Measurements from ENCODE around the gene SMG7.

DNA sequence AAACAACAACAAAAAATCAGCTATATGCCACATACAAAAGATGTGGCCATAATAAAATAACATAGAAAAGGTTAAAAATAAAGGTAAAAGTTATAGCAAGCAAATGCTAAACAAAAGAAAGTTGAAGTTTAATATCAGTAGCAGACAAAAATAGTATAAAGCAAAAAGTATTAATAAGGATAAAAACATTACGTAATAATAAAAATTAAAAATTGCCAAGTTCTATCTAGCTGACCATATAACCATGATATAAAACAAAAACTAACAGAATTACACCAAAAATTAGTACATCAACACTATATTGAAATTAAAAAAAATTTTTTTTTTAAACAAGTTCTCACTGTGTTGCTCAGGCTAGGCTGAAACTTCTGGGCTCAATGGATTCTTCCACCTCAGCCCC lies 15.5 kb upstream of the SMG7 start:
- TF ChIP-seq POLR2AphosphoS5 (IDR thresholded peaks at IDR 0.05) = no peak
- TF ChIP-seq EZH2 (IDR thresholded peaks at IDR 0.05; ENCODE audit: borderline replicate concordance, insufficient read depth, low read length, poor library complexity, severe bottlenecking) = no peak
- TF ChIP-seq EP300 (conservative IDR thresholded peaks at IDR 0.05; ENCODE audit: poor library complexity, severe bottlenecking) = no peak
- TF ChIP-seq, protein P1, sequence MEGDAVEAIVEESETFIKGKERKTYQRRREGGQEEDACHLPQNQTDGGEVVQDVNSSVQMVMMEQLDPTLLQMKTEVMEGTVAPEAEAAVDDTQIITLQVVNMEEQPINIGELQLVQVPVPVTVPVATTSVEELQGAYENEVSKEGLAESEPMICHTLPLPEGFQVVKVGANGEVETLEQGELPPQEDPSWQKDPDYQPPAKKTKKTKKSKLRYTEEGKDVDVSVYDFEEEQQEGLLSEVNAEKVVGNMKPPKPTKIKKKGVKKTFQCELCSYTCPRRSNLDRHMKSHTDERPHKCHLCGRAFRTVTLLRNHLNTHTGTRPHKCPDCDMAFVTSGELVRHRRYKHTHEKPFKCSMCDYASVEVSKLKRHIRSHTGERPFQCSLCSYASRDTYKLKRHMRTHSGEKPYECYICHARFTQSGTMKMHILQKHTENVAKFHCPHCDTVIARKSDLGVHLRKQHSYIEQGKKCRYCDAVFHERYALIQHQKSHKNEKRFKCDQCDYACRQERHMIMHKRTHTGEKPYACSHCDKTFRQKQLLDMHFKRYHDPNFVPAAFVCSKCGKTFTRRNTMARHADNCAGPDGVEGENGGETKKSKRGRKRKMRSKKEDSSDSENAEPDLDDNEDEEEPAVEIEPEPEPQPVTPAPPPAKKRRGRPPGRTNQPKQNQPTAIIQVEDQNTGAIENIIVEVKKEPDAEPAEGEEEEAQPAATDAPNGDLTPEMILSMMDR (IDR thresholded peaks at IDR 0.05; ENCODE audit: poor library complexity, severe bottlenecking) = no peak
- no peak for TF ChIP-seq REST (IDR thresholded peaks at IDR 0.05; ENCODE audit: borderline replicate concordance)

Measured in neural cell (in vitro differentiated cells).